Gastrocnemius medialis (tissue), 4 donors: ENCODE data around the gene DOP1A. TPM values are rescaled to one million over a fixed set of nuclear protein-coding genes. Genes with fewer than 3 reads are reported as not detected.
A peak's percentile ranks its signal among the peaks of the same experiment; 100 is the strongest.

ENCODE experiments used
- ATAC-seq, 2 donors: fragments of 150-250 bp; one replicate each; pipeline ENCODE4 v1.9.1; 2016
- DNase-seq, 2 donors: peaks; one replicate each; pipeline ENCODE4 v3.0.0-alpha.2; 2019
- H3K27ac ChIP-seq, 4 donors: fragments of 200-600 bp; sonication (generic); 1 replicate in 1 of 4; 2 replicates in 3 of 4; pipeline ENCODE4 v1.5.1; 2016 to 2018; ENCODE audit warnings: mild to moderate bottlenecking in 2 of 4, moderate library complexity in 1 of 4
- H3K27me3 ChIP-seq, 3 donors: fragments of 200-600 bp; sonication (generic) in 2 of 3; 1 replicate in 1 of 3; 2 replicates in 2 of 3; pipeline versions ENCODE4 v1.5.1 to v1.6.0; 2016 to 2019; ENCODE audit warnings: mild to moderate bottlenecking in 1 of 3, moderate library complexity in 1 of 3
- H3K36me3 ChIP-seq, 2 donors: fragments of 200-600 bp; sonication (generic) in 1 of 2; one replicate each; pipeline ENCODE4 v1.5.1; 2017 to 2018
- H3K4me1 ChIP-seq, 2 donors: fragments of 200-600 bp; sonication (generic) in 1 of 2; one replicate each; pipeline ENCODE4 v1.5.1; 2016 to 2017; ENCODE audit warnings: mild to moderate bottlenecking in 2 of 2
- H3K4me3 ChIP-seq, 4 donors: fragments of 200-600 bp; sonication (generic) in 3 of 4; 1 replicate in 1 of 4; 2 replicates in 3 of 4; pipeline ENCODE4 v1.5.1; 2016 to 2019; ENCODE audit warnings: mild to moderate bottlenecking in 2 of 4
- H3K9me3 ChIP-seq, 3 donors: fragments of 200-600 bp; sonication (generic) in 2 of 3; 1 replicate in 1 of 3; 2 replicates in 2 of 3; pipeline ENCODE4 v1.5.1; 2016 to 2019
- CTCF ChIP-seq, 5 experiments: fragments of 450-650 bp in 3 of 5; fragments of 200-600 bp in 2 of 5; sonication (generic) in 2 of 5; IDR thresholded peaks in 4 of 5; conservative IDR thresholded peaks in 1 of 5; 1 replicate in 4 of 5; 2 replicates in 1 of 5; pipeline ENCODE4 v1.5.1; 2016 to 2019; ENCODE audit warnings: antibody characterized with exemption in 5 of 5, mild to moderate bottlenecking in 3 of 5, moderate library complexity in 3 of 5
- POLR2A ChIP-seq, 2 donors: fragments of 450-650 bp; IDR thresholded peaks; one replicate each; pipeline ENCODE4 v1.6.1; 2017; ENCODE audit warnings: antibody characterized with exemption in 2 of 2, mild to moderate bottlenecking in 2 of 2, moderate library complexity in 2 of 2
- in situ Hi-C, 4 donors: fragments of 200-750 bp; cut with MboI; loops; one replicate each; pipeline versions ENCODE4 v1.15.0 to v1.8.0; 2017; ENCODE audit warnings: low sequenced_read_pairs in 4 of 4
- intact Hi-C: fragments of 100-400 bp; cut with DNase I; formaldehyde crosslinking; loops from one replicate; pipeline ENCODE4 v1.15.1; 2023; ENCODE audit warnings: low total_unique reads
- total RNA-seq, 4 donors: library from RNA; depleted of rRNA; stranded (reverse); fragments of >200 nt; gene quantifications; one replicate each; pipeline versions ENCODE4 v1.1.0 to v1.2.3, GENCODE V29; 2016

DOP1A gene
- total RNA-seq, 4 donors from 2014 or later, result 12.4 to 30.9 (median 16.2) TPM

GRCh38 chr6:83062225-83062624 is 5.2 kb upstream of the DOP1A start:
- no peaks in the 10 kb centered on the region for H3K27me3 ChIP-seq
- no peak overlapping the region for H3K4me3 ChIP-seq
- in situ Hi-C loops (loop anchor here in 2 of 4 donors (10.0 to 25.0 kb wide), 2 partner anchors 133 to 450 kb away; partner anchors contain the start of genes PGM3 (in 1 of the 2), PRSS35 (in 1 of the 2) and RWDD2A (in 1 of the 2)), intact Hi-C loops (loop anchor here (10.0 kb wide), 1 partner anchor 1163 kb away; the partner anchor contains the start of gene CEP162)
- DNase-seq (no peak), ATAC-seq (no peak)
- no peak overlapping the region for H3K27ac ChIP-seq
- H3K4me1 ChIP-seq, result peaks cover 0 to 4% of the 10 kb centered on the region in 2 donors
- no peaks in the 10 kb centered on the region for H3K36me3 ChIP-seq
- TF ChIP-seq POLR2A (IDR thresholded peaks at IDR 0.05) (no peak), CTCF (IDR thresholded peaks at IDR 0.05 in 4 of 5, conservative IDR thresholded peaks at IDR 0.05 in 1 of 5) (no peak)
- H3K9me3 ChIP-seq, result no peaks in the 10 kb centered on the region

- no peaks in the 10 kb centered on the region for H3K36me3 ChIP-seq
- H3K27me3 ChIP-seq, result no peaks in the 10 kb centered on the region
- TF ChIP-seq POLR2A (IDR thresholded peaks at IDR 0.05) (no peak), CTCF (IDR thresholded peaks at IDR 0.05 in 4 of 5, conservative IDR thresholded peaks at IDR 0.05 in 1 of 5) (peak; percentile 95 to 98 (median 97))
- peak within 1 kb of the TSS; percentile 68 to 86 (median 78) for H3K27ac ChIP-seq
- peak within 1 kb of the TSS; percentile 73 to 89 (median 78) for H3K4me3 ChIP-seq
- DNase-seq, result peak; percentile 72 to 80
- no peaks in the 10 kb centered on the region for H3K9me3 ChIP-seq
- H3K4me1 ChIP-seq, result peaks cover 11 to 20% of the 10 kb centered on the region in 2 donors
- peak; percentile 73 to 75 for ATAC-seq
- intact Hi-C loops, result loop anchor here (2.0 to 10.0 kb wide), 3 partner anchors 47 to 1159 kb away; partner anchors contain the start of gene CEP162
- in situ Hi-C loops, result loop anchor here in 2 of 4 donors (10.0 to 25.0 kb wide), 2 partner anchors 129 to 447 kb away; partner anchors contain the start of genes PGM3 (in 1 of the 2), PRSS35 (in 1 of the 2) and RWDD2A (in 1 of the 2)
Observed at GRCh38 chr6:83065511-83066192, 1.8 kb upstream of the DOP1A start, which contains the start of gene UBE3D. Gene UBE3D (minus strand): TSS chr6:83065841. CDS start chr6:83065718, 123 bp downstream.

DNA sequence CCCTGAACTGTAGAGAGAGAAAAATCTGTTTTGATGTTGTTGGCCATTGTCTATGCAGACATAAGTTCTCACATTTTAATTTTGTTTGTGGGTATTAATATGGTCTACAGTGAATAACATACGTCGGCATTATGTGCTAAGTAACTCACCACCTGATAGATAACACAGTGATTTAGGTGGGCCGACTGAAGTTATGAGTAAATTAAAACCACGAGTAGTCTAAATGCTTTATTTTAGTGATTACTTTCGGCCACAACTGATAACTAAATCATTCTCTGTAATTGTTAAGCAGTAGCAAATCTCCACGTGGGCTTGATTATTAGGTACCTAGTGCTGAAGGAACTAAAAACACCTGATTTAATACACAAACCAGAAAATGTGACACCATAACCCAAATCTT is 1.1 kb downstream of the DOP1A start:
- Histone ChIP-seq H3K27ac (peak overlapping the region; percentile 86 to 94 (median 89)), H3K9me3 (no peaks in the 10 kb centered on the region), H3K4me3 (peak overlapping the region; percentile 83 to 96 (median 90)), H3K36me3 (no peaks in the 10 kb centered on the region), H3K4me1 (peaks cover 24 to 38% of the 10 kb centered on the region in 2 donors), H3K27me3 (no peaks in the 10 kb centered on the region)
- ATAC-seq (no peak), DNase-seq (no peak)
- intact Hi-C loops, result loop anchor here (5.0 to 10.0 kb wide), 2 partner anchors 449 to 1156 kb away; partner anchors contain the start of gene CEP162
- in situ Hi-C loops, result loop anchor here in 2 of 4 donors (10.0 to 25.0 kb wide), 2 partner anchors 126 to 444 kb away; partner anchors contain the start of genes PGM3 (in 1 of the 2), PRSS35 (in 1 of the 2) and RWDD2A (in 1 of the 2)
- no peak for TF ChIP-seq POLR2A (IDR thresholded peaks at IDR 0.05)
- no peak for TF ChIP-seq CTCF (IDR thresholded peaks at IDR 0.05 in 4 of 5, conservative IDR thresholded peaks at IDR 0.05 in 1 of 5)

GRCh38 chr6:83069633-83070032 is 2.2 kb downstream of the DOP1A start:
- in situ Hi-C loops, result loop anchor here in 3 of 4 donors (10.0 to 25.0 kb wide), 3 partner anchors 115 to 443 kb away; partner anchors contain the start of genes PGM3 (in 1 of the 3), PRSS35 (in 1 of the 3) and RWDD2A (in 1 of the 3)
- TF ChIP-seq CTCF (IDR thresholded peaks at IDR 0.05 in 4 of 5, conservative IDR thresholded peaks at IDR 0.05 in 1 of 5) (no peak), POLR2A (IDR thresholded peaks at IDR 0.05) (no peak)
- Histone ChIP-seq H3K4me3 (no peak overlapping the region), H3K27ac (no peak overlapping the region), H3K36me3 (no peaks in the 10 kb centered on the region), H3K27me3 (no peaks in the 10 kb centered on the region), H3K4me1 (peaks cover 24 to 36% of the 10 kb centered on the region in 2 donors), H3K9me3 (no peaks in the 10 kb centered on the region)
- intact Hi-C loops, result loop anchor here (5.0 to 10.0 kb wide), 2 partner anchors 448 to 1155 kb away; partner anchors contain the start of gene CEP162
- DNase-seq, result no peak
- no peak for ATAC-seq
